IPS-20b (cell line): ENCODE data around the gene ARPP21.

Experiments used
- H3K27ac ChIP-seq: one replicate; pipeline ENCODE4 v1.5.1; 2013; ENCODE audit warnings: low read length
- H3K27me3 ChIP-seq: 2 replicates; pipeline ENCODE4 v1.6.1; 2013; ENCODE audit warnings: mild to moderate bottlenecking, low read length, inconsistent platforms; ENCODE audit not compliant: insufficient read depth
- H3K36me3 ChIP-seq: 2 replicates; pipeline ENCODE4 v1.6.1; 2013; ENCODE audit warnings: low read depth, mild to moderate bottlenecking, inconsistent platforms, low read length, moderate library complexity; ENCODE audit not compliant: insufficient read depth
- H3K4me1 ChIP-seq: 2 replicates; pipeline ENCODE4 v1.6.1; 2013; ENCODE audit warnings: mild to moderate bottlenecking, control low read depth, inconsistent platforms, low read length, moderate library complexity; ENCODE audit not compliant: insufficient read depth
- H3K4me3 ChIP-seq: 2 replicates; pipeline ENCODE4 v1.5.1; 2013; ENCODE audit warnings: mild to moderate bottlenecking, low read length, inconsistent platforms
- H3K9ac ChIP-seq: 2 replicates; pipeline ENCODE4 v1.6.1; 2013; ENCODE audit warnings: low read depth, mild to moderate bottlenecking, inconsistent platforms, low read length, moderate library complexity
- H3K9me3 ChIP-seq: 2 replicates; pipeline ENCODE4 v1.6.1; 2013; ENCODE audit warnings: mild to moderate bottlenecking, low read depth, low read length, inconsistent platforms; ENCODE audit not compliant: insufficient read depth

Gene ARPP21

GRCh38 chr3:35663471-35663870, 24.1 kb downstream of the ARPP21 start:
- H3K36me3 ChIP-seq, result no peaks in the 10 kb centered on the region
- H3K27ac ChIP-seq, result no peak overlapping the region
- no peak overlapping the region for H3K9ac ChIP-seq
- H3K27me3 ChIP-seq, result no peaks in the 10 kb centered on the region
- peaks cover 4% of the 10 kb centered on the region; the same call in 1 of the 2 replicates for H3K4me1 ChIP-seq
- H3K9me3 ChIP-seq, result no peaks in the 10 kb centered on the region
- no peak overlapping the region for H3K4me3 ChIP-seq

- Histone ChIP-seq H3K4me3 (no peak overlapping the region), H3K27me3 (no peaks in the 10 kb centered on the region), H3K9ac (no peak overlapping the region), H3K9me3 (no peaks in the 10 kb centered on the region), H3K4me1 (peaks cover 4% of the 10 kb centered on the region; the same call in 1 of the 2 replicates), H3K27ac (no peak overlapping the region), H3K36me3 (no peaks in the 10 kb centered on the region)
Measured at GRCh38 chr3:35664460-35664919, 25.2 kb downstream of the ARPP21 start.

- Histone ChIP-seq H3K27ac (no peak overlapping the region), H3K9ac (no peak overlapping the region), H3K4me1 (peaks cover 4% of the 10 kb centered on the region; the same call in 1 of the 2 replicates), H3K4me3 (no peak overlapping the region), H3K27me3 (no peaks in the 10 kb centered on the region), H3K9me3 (no peaks in the 10 kb centered on the region), H3K36me3 (no peaks in the 10 kb centered on the region)
Measured at GRCh38 chr3:35665390-35666055, 26.2 kb downstream of the ARPP21 start.

GRCh38 chr3:35666888-35667287, 27.6 kb downstream of the ARPP21 start:
- H3K4me1 ChIP-seq, result peaks cover 4% of the 10 kb centered on the region; the same call in 1 of the 2 replicates
- H3K27me3 ChIP-seq, result no peaks in the 10 kb centered on the region
- no peaks in the 10 kb centered on the region for H3K9me3 ChIP-seq
- H3K9ac ChIP-seq, result no peak overlapping the region
- no peaks in the 10 kb centered on the region for H3K36me3 ChIP-seq
- no peak overlapping the region for H3K27ac ChIP-seq
- H3K4me3 ChIP-seq, result no peak overlapping the region

- no peak overlapping the region for H3K27ac ChIP-seq
- no peak overlapping the region for H3K9ac ChIP-seq
Measured at GRCh38 chr3:35670408-35670965, 31.2 kb downstream of the ARPP21 start.

GRCh38 chr3:35671483-35671882, 32.2 kb downstream of the ARPP21 start:
- Histone ChIP-seq H3K27me3 (no peaks in the 10 kb centered on the region), H3K4me3 (no peak overlapping the region), H3K9me3 (no peaks in the 10 kb centered on the region), H3K9ac (no peak overlapping the region), H3K36me3 (no peaks in the 10 kb centered on the region), H3K4me1 (no peaks in the 10 kb centered on the region), H3K27ac (no peak overlapping the region)

More at GRCh38 chr3:35670408-35670965, 31.2 kb downstream of the ARPP21 start:
- H3K4me3 ChIP-seq, result no peak overlapping the region
- no peaks in the 10 kb centered on the region for H3K27me3 ChIP-seq
- H3K4me1 ChIP-seq, result no peaks in the 10 kb centered on the region
- H3K36me3 ChIP-seq, result no peaks in the 10 kb centered on the region
- H3K9me3 ChIP-seq, result no peaks in the 10 kb centered on the region

- Histone ChIP-seq H3K36me3 (no peaks in the 10 kb centered on the region), H3K27me3 (no peaks in the 10 kb centered on the region), H3K27ac (no peak overlapping the region), H3K9ac (no peak overlapping the region), H3K4me1 (no peaks in the 10 kb centered on the region), H3K9me3 (no peaks in the 10 kb centered on the region), H3K4me3 (no peak overlapping the region)
Measured at GRCh38 chr3:35673017-35673416, 33.7 kb downstream of the ARPP21 start.

- H3K4me3 ChIP-seq, result no peak overlapping the region
- no peaks in the 10 kb centered on the region for H3K36me3 ChIP-seq
- H3K27me3 ChIP-seq, result no peaks in the 10 kb centered on the region
- no peaks in the 10 kb centered on the region for H3K9me3 ChIP-seq
- H3K4me1 ChIP-seq, result no peaks in the 10 kb centered on the region
- no peak overlapping the region for H3K27ac ChIP-seq
- no peak overlapping the region for H3K9ac ChIP-seq
Measured at GRCh38 chr3:35674451-35675109, 35.3 kb downstream of the ARPP21 start.

- Histone ChIP-seq H3K9me3 (no peaks in the 10 kb centered on the region), H3K9ac (no peak overlapping the region), H3K4me3 (no peak overlapping the region), H3K4me1 (no peaks in the 10 kb centered on the region), H3K36me3 (no peaks in the 10 kb centered on the region), H3K27ac (no peak overlapping the region), H3K27me3 (no peaks in the 10 kb centered on the region)
Measured at GRCh38 chr3:35675206-35675605, 35.9 kb downstream of the ARPP21 start.

GRCh38 chr3:35675621-35676020, 36.3 kb downstream of the ARPP21 start:
- Histone ChIP-seq H3K27me3 (no peaks in the 10 kb centered on the region), H3K4me3 (no peak overlapping the region), H3K9ac (no peak overlapping the region), H3K27ac (no peak overlapping the region), H3K9me3 (no peaks in the 10 kb centered on the region), H3K4me1 (no peaks in the 10 kb centered on the region), H3K36me3 (no peaks in the 10 kb centered on the region)

- H3K27me3 ChIP-seq, result no peaks in the 10 kb centered on the region
- H3K4me1 ChIP-seq, result no peaks in the 10 kb centered on the region
- H3K27ac ChIP-seq, result no peak overlapping the region
- no peak overlapping the region for H3K4me3 ChIP-seq
- H3K9ac ChIP-seq, result no peak overlapping the region
- H3K9me3 ChIP-seq, result no peaks in the 10 kb centered on the region
- no peaks in the 10 kb centered on the region for H3K36me3 ChIP-seq
Measured at GRCh38 chr3:35677797-35678196, 38.5 kb downstream of the ARPP21 start.

- Histone ChIP-seq H3K36me3 (no peaks in the 10 kb centered on the region), H3K4me3 (no peak overlapping the region), H3K9ac (no peak overlapping the region), H3K4me1 (no peaks in the 10 kb centered on the region), H3K27ac (no peak overlapping the region), H3K9me3 (no peaks in the 10 kb centered on the region), H3K27me3 (no peaks in the 10 kb centered on the region)
Measured at GRCh38 chr3:35678643-35679161, 39.4 kb downstream of the ARPP21 start.
